NB4 (cell line): ENCODE results near the gene GRIN2A.

ENCODE experiments used
- DNase-seq: peaks from one replicate; pipeline ENCODE4 v3.0.0; 2010; ENCODE audit warnings: low read depth
- H3K4me3 ChIP-seq: one replicate; pipeline ENCODE4 v1.5.1; 2011; ENCODE audit warnings: mild to moderate bottlenecking, low read depth, low read length, moderate library complexity
- MYC ChIP-seq: IDR thresholded peaks from 2 replicates; pipeline ENCODE4 v1.6.1; 2011; ENCODE audit warnings: low read depth, low read length
- POLR2A ChIP-seq: IDR thresholded peaks from 2 replicates; pipeline ENCODE4 v1.6.1; 2011; ENCODE audit warnings: mild to moderate bottlenecking; ENCODE audit not compliant: insufficient read length; ENCODE audit errors: extremely low read depth
- TF ChIP-seq, protein P1 (sequence below): IDR thresholded peaks from one replicate; pipeline ENCODE4 v1.5.1; 2012; ENCODE audit warnings: low read depth, low read length
- TF ChIP-seq, protein P2 (sequence below): IDR thresholded peaks from 2 replicates; pipeline ENCODE4 v1.6.1; 2011; ENCODE audit warnings: low read depth, low read length

GRIN2A gene

DNA sequence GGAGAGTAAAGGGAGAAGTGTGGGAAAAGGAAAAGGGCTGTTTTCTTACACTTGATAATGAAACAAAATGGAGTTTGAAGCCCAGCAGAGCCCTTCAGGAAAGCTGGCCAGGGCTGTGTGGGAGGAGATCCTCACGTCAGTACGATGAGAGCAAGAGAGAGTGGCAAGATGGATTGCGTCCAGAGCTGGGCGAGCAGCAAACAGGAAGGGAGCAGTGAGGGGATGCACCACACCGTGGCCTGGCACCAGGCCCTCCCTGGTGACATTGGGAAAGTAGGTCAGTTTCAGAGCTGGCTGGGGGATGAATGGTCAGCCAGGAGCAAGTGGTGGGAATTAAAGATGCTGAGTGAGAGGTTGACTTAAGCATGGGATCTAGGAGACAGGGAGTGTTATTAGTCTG, 273.6 kb downstream of the GRIN2A start:
- no peak for DNase-seq
- TF ChIP-seq MYC (no peak), POLR2A (no peak)
- TF ChIP-seq, protein P1, sequence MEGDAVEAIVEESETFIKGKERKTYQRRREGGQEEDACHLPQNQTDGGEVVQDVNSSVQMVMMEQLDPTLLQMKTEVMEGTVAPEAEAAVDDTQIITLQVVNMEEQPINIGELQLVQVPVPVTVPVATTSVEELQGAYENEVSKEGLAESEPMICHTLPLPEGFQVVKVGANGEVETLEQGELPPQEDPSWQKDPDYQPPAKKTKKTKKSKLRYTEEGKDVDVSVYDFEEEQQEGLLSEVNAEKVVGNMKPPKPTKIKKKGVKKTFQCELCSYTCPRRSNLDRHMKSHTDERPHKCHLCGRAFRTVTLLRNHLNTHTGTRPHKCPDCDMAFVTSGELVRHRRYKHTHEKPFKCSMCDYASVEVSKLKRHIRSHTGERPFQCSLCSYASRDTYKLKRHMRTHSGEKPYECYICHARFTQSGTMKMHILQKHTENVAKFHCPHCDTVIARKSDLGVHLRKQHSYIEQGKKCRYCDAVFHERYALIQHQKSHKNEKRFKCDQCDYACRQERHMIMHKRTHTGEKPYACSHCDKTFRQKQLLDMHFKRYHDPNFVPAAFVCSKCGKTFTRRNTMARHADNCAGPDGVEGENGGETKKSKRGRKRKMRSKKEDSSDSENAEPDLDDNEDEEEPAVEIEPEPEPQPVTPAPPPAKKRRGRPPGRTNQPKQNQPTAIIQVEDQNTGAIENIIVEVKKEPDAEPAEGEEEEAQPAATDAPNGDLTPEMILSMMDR, result no peak
- TF ChIP-seq, protein P2, sequence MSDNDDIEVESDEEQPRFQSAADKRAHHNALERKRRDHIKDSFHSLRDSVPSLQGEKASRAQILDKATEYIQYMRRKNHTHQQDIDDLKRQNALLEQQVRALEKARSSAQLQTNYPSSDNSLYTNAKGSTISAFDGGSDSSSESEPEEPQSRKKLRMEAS, result no peak
- no peak overlapping the region for H3K4me3 ChIP-seq

DNA sequence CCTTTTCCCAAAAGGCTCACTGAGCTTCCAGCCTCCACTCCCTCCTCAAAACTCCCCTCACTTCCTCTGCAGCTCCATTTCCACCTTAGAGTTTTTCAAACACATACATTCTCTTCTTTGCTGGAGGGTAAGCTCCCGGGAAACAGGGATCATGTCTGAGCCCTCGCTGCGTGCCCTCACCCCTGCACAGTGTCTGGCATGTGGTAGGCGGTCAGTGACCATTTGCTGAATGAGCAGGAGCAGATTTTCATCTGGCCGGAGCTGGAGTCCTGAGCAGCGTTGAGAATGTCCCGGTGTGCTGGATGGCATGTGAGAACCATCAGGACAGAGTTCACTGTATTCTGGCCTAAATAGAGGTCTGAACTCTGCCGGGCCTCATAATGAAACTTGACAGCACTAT, 274.5 kb downstream of the GRIN2A start:
- no peak for DNase-seq
- no peak overlapping the region for H3K4me3 ChIP-seq
- TF ChIP-seq, protein P1, result no peak
- TF ChIP-seq, protein P2, result no peak
- TF ChIP-seq MYC, result no peak
- no peak for TF ChIP-seq POLR2A

DNA sequence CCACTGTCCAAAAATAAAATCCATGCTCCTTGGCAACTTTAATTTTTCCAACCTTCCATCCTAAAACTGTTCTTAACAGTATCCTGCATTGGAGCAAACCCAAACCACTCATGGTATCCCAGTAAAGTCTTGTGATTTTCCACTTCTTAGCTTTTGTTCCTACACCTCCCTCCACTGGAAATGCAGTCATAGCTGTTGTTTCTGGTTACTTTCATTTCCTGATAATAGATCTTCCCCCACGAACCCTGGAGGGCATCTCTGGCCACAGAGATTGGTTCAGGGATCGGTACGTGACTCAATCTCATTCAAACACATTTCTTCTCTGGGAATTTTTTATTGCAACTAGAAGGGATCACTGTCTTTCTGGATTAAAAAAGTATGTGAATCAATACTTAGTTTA, 276.0 kb downstream of the GRIN2A start:
- no peak for DNase-seq
- no peak overlapping the region for H3K4me3 ChIP-seq
- TF ChIP-seq, protein P1, result no peak
- TF ChIP-seq MYC (no peak), POLR2A (no peak)
- TF ChIP-seq, protein P2, result no peak

DNA sequence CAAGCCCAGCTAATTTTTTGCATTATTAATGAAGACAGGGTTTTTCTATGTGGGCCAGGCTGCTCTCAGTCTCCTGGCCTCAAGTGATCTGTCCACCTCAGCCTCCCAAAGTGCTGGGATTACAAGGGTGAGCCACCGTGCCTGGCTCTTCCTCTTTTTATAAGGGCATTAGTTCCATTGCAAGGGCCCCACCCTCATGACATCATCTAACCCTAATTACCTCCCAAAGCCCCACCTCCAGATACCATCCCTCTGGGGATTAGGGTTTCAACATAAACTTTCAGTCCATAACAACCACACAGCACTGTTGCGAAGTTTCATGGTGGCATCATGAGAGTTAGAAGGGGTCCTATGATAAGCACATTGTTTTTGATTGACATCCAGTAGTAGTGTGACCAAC, 277.7 kb downstream of the GRIN2A start:
- TF ChIP-seq, protein P1, result no peak
- TF ChIP-seq POLR2A (no peak), MYC (no peak)
- TF ChIP-seq, protein P2, result no peak
- no peak overlapping the region for H3K4me3 ChIP-seq

DNA sequence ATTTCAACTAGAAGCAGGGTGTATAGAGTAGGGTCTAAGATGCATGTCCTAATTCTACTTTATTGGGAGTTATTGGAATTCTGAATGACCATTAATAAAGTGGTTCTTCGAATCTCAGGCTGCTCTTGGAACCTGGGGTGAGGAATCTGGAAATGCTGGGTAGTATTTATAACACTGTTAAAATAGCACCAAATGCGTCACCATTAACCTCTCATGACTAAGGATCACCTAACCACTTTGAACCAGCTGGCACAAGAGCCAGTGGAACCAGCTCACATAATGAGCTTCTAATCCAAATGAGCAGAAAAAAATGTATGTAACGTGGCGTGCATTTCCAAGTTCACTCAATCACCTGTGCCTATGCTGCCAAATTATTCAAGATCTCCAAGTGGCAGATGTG, 281.7 kb downstream of the GRIN2A start:
- H3K4me3 ChIP-seq, result no peak overlapping the region
- no peak for DNase-seq
- no peak for TF ChIP-seq POLR2A
- TF ChIP-seq, protein P2, result no peak
- TF ChIP-seq, protein P1, result no peak
- no peak for TF ChIP-seq MYC

More for the DNA sequence above, 277.7 kb downstream of the GRIN2A start:
- DNase-seq, result peak; percentile 54

DNA sequence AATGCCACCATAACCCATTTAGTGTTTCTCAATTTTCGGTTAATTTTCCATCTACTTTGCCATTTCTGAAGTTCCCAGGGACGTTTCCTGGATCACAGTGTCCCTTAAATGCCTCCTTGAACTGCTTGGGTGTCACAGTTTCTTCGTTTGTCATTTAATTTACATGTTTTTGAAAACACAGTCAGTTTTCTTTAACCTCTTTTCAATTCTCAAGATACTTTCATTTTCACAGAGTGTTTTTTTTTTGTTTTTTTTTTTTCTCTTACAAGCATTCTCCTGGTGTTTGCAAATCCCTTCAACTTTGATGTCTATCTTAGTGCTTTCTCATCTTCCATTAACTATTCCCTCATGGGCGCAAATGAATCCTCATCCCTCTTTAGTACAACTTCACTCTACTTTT, 283.7 kb downstream of the GRIN2A start:
- H3K4me3 ChIP-seq, result no peak overlapping the region
- no peak for DNase-seq
- TF ChIP-seq, protein P2, result no peak
- TF ChIP-seq, protein P1, result no peak
- TF ChIP-seq MYC (no peak), POLR2A (no peak)
